HG02885 (cell line): ENCODE data around the gene CACNA2D1.
A peak's percentile ranks its signal among the peaks of the same experiment; 100 is the strongest.

Experiments
- ATAC-seq: cut with Tn5 transposase; IDR thresholded peaks from one replicate; pipeline ENCODE4 v1.9.1; 2021; ENCODE audit warnings: mild to moderate bottlenecking; ENCODE audit not compliant: unreplicated experiment, poor library complexity

The CACNA2D1 gene

GRCh38 chr7:82078807-82079206, 364.8 kb downstream of the CACNA2D1 start:
- peak; percentile 44 for ATAC-seq

GRCh38 chr7:82071468-82071867, 372.1 kb downstream of the CACNA2D1 start:
- ATAC-seq, result no peak

GRCh38 chr7:82067628-82068264, 375.8 kb downstream of the CACNA2D1 start:
- no peak for ATAC-seq

- no peak for ATAC-seq
Observed at GRCh38 chr7:82057476-82057875, 386.1 kb downstream of the CACNA2D1 start.

GRCh38 chr7:82056282-82056681, 387.3 kb downstream of the CACNA2D1 start:
- no peak for ATAC-seq

- ATAC-seq, result no peak
Observed at GRCh38 chr7:82054544-82054943, 389.0 kb downstream of the CACNA2D1 start.

- no peak for ATAC-seq
Observed at GRCh38 chr7:82053453-82054032, 390.0 kb downstream of the CACNA2D1 start.

- no peak for ATAC-seq
Observed at GRCh38 chr7:82051601-82052000, 392.0 kb downstream of the CACNA2D1 start.

- no peak for ATAC-seq
Observed at GRCh38 chr7:82050792-82051191, 392.8 kb downstream of the CACNA2D1 start.

- ATAC-seq, result no peak
Observed at GRCh38 chr7:82049891-82050533, 393.6 kb downstream of the CACNA2D1 start.

- peak; percentile 40 for ATAC-seq
Observed at GRCh38 chr7:82049442-82049841, 394.1 kb downstream of the CACNA2D1 start.

- peak; percentile 82 for ATAC-seq
Observed at GRCh38 chr7:82044497-82045080, 399.0 kb downstream of the CACNA2D1 start.

GRCh38 chr7:82039621-82040020, 404.0 kb downstream of the CACNA2D1 start:
- no peak for ATAC-seq

GRCh38 chr7:82036146-82036886, 407.3 kb downstream of the CACNA2D1 start:
- no peak for ATAC-seq

GRCh38 chr7:82035456-82035855, 408.1 kb downstream of the CACNA2D1 start:
- ATAC-seq, result no peak

GRCh38 chr7:82032901-82033300, 410.7 kb downstream of the CACNA2D1 start:
- no peak for ATAC-seq

- no peak for ATAC-seq
Observed at GRCh38 chr7:82029236-82029913, 414.2 kb downstream of the CACNA2D1 start.

- no peak for ATAC-seq
Observed at GRCh38 chr7:82028097-82028496, 415.5 kb downstream of the CACNA2D1 start.

- ATAC-seq, result no peak
Observed at GRCh38 chr7:82021713-82022112, 421.9 kb downstream of the CACNA2D1 start.

- ATAC-seq, result no peak
Observed at GRCh38 chr7:82021036-82021435, 422.5 kb downstream of the CACNA2D1 start.
